D341Med (cell line): ENCODE data around the gene ZNF598.
A peak's percentile ranks its signal among the peaks of the same experiment; 100 is the strongest.

Source experiments
- DNase-seq: peaks from one replicate; pipeline ENCODE4 v3.0.0; 2012; ENCODE audit warnings: low spot score

Gene ZNF598

DNA sequence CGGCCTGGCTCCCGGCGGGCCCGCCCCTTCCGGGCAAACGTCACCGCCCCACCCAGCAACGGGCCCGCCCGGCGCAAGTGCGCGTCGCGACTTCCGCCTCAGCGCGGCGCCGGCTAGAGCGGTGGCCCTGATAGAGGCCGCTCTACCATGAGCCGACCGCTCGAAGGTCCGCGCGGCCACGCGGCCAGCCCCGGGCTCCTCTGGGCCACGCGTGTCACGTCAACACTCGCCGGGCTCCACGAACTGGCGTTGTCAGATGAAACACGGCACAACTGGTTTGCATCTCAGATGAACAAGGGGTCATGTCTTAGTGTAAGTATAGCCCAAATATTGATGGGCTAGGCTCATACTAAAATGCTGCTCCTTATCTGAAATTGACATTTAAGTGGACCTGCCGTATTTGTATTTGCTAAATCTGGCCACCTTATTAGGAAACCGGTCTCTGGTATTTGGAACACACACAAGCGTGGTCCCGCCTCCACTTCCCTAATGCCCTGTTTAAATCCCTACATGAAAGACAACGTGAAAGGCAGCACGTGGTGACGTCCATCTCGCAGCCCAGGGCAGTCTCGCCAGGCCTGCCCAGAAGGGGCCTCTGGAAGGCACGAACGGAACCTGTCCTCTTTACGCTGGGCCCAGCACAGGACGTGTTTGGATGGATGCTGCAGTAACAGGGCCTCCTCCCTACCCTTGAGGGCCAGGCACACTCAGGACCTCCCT is at the start of gene ZNF598:
ZNF598 (minus strand) TSS at position 31 of the 720 bp plus-strand sequence.
- peak; percentile 94 for DNase-seq

DNA sequence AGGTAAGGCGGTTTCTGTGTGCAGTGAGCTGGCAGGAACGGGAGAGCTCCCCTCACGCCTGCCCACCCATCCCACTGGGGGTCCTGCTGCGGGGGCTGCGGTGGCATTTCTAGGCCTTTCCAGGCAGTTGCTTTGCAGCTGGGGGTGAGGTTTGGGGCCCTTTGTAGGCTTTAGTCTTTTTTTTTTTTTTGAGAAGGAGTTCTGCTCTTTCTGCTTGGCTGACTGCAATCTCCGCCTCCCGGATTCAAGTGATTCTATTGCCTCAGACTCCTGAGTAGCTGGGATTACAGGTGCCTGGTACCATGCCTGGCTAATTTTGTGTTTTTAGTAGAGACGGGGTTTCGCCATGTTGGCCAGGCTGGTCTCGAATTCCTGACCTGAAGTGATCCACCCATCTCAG is 49.3 kb upstream of the ZNF598 start:
- DNase-seq = no peak

DNA sequence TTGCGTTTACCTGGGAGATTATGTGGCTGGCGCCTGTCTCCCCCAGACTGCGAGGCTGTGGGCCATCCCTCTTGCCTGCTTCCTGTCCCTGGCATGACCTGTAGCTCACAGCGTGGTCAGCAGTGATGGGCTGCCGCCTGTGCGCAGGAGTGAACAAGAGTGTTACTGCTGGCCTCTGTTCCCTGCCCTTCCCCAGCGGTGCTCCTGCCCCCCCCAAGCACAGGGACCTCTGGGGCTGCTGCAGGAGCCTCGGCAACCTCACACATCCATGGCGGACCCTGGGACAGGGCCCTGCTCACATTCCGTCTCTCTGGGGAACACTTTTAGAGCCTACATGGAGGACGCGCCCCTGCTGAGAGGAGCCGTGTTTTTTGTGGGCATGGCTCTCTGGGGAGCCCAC is 48.8 kb upstream of the ZNF598 start:
- no peak for DNase-seq

DNA sequence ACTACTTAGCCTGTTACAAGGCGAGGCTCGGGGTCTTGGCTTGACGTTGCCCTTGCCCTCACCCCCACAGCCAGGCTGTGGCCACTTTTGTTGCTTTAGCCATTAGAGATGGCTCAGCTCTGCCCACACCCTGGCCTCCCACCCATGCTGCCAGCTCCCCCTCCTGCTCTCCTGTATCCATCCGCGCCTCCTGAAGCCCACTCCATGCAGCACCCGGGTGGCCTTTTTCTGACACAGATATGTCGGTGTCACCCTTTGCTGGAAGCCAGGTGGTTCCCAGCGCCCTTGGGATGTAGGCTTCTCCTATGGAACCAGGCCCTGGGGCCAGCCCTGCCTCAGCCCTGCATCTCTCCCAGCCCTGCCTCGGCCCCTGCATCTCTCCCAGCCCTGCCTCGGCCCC is 47.8 kb upstream of the ZNF598 start:
- no peak for DNase-seq

DNA sequence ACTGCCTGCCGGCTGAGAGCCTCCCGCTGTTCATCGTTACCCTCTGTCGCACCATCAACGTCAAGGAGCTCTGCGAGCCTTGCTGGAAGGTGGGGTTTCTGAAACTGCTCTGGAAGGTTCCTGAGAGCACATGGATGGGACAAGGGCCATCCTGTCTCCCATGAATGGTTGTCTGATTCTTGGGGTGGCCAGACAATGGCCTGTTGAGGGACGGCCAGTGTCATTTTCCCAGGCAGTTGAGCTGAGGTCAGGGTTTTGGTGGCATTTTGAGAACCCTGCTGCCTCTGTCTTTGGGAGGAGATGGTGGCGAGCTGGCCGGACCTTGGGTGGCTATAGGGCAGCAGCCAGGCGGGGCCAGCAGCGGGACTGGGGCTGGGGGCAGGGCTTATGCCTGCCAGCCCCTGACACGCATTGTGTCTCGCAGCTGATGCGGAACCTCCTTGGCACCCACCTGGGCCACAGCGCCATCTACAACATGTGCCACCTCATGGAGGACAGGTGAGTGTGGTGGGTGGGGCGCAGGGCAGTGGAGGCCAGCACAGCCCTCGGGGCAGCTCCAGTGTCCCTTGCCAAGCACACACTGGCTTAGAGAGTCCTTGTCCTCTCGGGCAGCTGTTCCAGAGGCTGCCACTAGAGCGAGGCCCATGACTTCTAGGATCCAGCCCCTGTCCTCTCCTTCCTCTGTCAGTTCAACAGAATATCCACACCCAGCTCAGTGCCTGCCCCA is 47.2 kb upstream of the ZNF598 start:
- peak; percentile 62 for DNase-seq

DNA sequence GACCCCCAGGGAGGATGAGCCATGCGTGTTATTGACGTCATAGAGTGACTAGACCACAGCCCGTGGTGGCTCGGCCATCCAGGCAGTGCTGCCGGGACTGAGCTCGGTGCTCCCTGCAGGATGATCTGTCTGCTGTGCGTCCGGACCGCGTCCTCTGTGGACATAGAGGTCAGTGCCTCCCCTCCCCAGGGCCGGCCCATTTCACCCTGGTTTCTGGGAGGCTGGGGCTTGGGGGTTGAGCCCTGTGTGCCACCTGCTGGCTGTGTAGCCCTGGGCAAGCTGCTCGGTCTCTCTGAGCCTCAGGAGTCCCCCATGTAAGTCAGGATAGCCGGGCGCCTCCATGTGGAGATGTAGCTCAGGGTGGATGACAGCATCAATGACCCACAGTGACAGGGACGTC is 46.5 kb upstream of the ZNF598 start:
- DNase-seq = no peak

DNA sequence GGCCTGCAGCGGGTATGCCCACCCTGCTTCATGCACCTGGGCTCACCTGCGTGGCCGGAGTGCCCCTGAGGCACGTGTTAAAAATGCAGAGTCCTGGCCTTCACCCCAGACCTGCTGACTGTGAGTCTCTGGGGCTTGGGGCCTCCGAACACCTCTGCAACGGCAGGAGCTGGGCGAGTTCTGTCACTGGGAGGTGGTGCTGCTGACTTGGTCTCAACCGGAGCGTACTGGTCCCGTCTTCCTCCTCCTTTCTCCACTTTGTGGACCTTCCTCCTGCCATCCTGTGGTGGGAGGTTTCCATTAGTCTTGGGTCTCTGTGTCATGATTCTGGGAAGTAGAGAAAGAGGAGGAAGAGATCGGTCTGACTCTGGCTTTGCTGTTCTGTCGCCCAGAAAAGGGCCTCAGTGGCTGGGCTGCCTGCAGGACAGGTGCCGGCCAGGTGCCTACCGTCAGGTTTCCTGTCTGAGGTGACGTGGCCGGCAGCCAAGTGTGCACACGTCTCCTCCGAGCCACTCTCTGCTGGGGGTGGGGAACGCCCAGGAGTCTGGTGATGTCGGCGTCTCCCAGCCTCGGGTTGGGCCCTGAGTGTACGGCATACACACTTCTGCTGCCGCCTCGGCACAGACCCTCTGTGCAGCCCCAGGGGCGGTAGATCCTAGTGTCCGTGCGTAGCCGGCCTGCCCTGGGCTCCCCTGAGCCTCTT is 45.1 kb upstream of the ZNF598 start:
- no peak for DNase-seq

DNA sequence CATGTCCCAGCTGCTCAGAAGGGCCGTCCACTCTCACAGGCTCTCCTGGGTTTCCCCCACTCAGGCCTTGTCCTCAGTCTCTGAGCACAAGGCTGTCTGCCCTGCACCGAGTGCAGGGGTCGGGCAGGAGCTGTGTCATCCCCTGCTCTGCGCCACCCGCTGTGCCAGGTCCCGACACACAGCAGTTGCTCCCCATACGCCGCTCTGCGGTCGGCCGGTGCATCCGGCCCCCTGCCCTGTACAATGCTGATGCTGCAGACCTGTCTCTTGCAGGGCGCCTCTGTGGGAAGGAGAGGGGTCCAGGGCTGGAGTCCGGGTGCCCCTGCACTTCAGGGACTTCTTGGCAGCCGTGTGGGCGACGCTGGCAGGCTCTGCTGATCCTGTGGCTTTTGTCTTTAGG is 44.3 kb upstream of the ZNF598 start:
- DNase-seq = no peak

DNA sequence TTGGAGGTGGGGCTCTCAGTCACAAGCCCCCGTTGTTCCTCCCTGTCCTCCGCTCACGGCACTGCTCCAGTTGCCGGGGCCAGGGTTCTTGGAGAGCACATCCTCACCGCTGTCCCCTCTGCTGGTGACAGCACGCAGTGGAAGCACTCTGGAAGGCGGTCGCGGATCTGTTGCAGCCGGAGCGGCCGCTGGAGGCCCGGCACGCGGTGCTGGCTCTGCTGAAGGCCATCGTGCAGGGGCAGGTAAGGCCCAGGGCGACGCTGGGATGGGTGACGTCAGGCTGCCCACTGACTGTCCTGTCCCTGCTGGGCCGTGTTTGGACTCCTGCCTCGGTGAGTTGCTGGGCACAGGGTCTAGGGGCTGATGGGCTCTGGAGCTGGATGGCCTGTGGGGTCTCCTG is 43.6 kb upstream of the ZNF598 start:
- DNase-seq = no peak

DNA sequence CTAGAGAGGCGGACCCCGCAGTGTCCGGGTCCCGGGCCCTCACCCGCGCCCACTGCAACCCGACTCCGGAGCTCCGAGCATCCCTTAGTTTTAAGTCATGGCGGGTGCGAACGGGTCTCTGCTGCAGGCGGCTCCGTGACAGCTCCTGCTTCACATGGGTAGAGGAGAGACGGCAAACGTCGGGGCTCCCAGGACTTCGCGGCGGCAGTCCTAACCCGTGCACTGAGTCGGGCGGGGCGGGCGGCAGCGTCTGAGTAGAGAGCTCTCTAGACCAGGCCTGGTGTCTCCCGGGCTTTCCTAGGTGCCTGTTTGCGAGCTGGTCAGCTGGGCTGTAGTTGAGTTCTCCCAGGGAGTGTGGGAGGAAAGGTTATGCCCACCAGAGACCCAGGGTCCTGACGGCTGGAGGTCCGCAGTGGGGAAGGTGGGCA is 38.5 kb upstream of the ZNF598 start:
- no peak for DNase-seq

DNA sequence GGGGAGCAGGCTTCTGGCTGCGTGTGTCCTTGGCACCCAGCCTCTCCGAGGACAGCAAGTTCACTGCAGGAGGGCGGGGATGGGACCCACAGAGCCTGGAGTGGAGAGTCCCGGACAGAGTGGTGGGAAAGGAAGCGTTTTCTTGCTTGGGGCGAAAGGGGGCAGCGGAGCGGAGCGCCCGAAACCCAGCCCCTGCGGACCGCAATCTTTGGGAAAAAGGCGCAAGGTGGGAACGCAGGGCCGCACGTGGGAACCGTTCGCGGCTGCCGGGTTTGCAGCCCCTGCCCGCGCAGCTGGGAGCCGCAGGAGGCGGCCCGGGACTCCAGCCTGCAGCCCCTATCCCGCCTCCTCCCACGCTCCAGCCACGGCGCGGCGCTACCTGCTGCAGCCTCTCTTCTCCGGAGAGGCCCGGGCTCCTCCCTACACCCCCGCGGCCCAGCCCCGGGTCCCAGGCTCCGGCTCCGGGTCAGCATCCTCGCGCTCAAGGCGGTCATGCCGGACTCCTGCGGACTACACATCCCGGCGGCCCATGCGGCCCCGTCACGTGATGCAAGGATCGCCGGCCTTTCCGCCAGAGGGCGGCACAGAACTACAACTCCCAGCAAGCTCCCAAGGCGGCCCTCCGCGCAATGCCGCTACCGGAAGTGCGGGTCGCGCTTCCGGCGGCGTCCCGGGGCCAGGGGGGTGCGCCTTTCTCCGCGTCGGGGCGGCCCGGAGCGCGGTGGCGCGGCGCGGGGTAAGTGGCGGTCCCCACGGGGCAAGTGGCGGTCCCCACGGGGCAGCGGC is 37.9 kb upstream of the ZNF598 start, which contains the start of the genes NTHL1 and TSC2:
NTHL1 (minus strand) TSS at position 505 of the 786 bp plus-strand sequence; CDS start at position 494, 11 bp downstream.
TSC2 (plus strand) TSS at position 656 of the 786 bp plus-strand sequence. CDS start 631 bp downstream, outside the sequence.
- peak; percentile 97 for DNase-seq

DNA sequence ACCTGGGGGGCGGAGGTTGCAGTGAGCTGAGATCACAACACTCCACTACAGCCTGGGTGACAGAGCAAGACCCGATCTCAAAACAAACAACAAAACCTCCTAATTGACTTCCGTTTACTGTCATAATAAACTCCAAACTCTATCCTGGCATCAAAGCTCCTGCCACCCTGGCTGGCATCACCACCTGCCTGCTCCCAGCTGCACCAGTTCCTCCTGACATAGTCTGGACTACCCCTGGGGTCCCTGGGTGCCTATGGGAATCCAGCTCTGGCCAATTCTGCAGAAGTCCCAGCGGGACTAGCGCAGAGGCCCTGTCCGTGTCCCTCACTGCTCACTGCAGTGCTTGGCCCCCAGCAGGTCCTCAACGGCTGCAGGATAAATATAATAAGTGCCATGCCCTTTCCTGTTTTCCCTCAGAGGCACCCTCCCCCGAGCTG is 37.3 kb upstream of the ZNF598 start:
- DNase-seq = no peak

DNA sequence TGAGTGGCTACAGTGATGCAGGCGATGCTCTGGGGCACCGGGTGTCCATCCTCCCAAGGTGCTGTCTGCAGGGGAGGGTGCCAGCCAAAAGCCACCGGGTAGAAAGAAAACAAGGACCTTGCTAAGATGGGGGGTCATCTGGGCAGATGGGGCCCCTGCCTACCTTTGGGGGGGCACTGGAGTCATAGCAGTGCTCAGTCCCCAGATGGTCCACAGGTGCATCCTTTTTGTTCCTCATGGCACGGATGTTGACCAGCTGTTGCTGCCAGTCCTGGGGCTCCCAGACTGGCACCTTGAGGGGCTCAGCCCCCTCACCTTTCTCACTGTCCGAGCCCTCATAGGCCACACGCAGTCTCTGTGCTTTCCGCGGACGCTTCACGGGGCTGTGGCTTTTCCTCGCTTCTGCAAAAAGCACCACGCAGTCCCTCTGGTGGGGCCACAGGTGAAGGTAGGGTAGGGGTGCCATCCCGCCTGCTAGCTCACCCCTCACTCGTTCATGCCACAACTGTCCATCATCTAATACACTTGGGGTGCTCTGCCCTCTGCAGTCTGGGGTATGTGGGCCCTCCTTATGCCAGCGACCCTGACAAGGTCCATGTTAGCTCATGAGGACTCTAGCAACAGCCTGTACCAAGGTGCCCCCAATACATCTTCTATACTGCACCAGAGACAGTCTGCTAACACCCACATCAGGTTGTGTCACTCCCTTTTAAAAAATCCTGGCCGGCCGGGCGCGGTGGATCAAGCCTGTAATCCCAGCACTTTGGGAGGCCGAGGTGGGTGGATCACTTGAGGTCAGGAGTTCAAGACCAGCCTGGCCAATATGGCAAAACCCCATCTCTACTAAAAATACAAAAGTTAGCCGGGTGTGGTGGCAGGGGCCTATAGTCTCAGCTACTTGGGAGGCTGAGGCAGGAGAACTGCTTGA is 36.6 kb upstream of the ZNF598 start:
- no peak for DNase-seq

DNA sequence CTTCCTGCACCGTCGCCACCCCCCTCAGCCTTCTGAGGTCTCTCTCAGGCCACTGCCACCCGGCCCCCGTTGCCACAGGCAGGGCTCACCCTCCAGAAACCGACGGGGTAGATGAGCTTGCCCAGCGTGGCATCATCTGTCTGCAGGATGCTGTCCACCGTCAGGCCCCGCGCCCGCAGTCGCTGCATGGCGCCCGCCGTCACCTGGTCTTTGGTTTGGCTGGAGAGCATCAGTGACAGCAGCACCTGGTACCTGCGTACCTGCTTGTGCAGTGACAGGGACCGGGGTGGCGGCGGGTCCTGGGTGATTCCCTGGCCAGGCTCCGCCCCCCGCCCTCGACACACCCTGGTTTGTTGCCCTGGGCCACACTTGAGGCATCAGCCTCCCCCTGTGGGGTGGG is 34.9 kb upstream of the ZNF598 start:
- DNase-seq = no peak

DNA sequence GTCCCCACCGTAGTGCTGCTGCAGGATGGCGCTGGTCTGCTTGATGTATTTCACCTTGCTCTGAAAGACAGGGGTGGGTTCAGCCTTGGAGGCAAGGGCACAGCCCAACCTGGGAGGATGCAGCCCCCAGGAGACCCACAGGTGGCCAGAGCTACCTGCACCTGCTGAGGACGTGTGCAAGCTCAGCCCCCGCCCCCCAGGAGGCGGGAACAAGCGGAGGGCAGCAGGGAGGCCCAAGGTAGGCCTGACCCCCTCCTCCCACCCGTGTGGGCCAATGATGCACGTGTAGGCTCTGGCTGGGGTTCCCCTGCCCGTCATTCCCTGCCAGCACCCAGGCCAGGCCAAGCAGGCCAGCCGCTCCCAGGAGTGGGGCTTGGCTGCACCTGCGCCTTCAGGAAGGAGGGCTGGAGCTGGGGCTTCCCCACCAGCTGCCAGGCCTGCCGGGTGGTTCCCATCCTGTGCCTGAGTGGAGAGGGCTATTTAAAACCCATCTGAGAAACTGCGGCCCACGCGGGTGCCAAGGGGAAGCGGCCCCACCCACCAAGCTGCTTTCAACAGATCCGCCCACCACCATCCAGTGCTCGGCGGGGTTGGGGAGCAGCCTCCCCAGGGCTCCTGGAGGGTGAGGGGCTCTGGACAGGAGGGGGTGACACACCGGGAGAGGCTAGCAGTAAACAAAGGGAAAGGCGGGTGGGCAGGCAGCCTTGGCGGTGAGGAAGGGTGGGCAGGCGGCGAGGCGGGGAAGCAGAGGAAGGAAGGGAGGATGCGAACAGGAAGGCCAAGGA is 34.2 kb upstream of the ZNF598 start:
- DNase-seq = no peak

DNA sequence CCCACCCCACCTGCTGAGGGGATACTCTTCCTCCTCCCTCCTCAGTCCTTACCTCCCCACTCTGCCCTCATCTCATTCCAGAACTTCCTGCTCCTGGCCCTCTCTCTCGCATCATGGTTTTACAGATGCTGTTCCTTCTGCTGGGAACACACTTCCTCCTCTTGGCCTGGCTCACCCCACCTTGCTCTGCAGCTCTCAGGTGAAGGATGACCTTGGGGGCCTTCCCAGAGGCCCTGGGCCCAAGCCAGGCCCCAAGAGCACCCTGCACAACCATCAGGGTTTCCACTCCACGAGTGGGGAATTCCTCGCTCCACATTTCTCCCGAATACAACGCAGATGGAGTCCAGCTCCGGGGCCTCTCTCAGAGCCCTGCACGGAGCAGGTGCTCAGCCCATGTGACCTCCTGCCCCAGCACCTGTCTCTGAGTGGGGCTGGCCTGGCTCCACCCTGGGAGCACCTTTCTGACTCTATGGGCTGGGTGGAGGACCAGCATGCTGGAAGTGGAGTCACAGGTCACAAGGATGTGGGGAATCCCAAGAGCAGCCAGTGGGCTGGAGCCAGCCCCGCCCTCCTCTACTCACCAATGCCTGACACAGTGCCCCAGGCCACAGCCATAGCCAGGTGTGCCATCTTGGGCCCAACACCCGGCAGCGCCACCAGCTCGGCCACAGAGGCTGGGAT is 33.5 kb upstream of the ZNF598 start:
- no peak for DNase-seq

DNA sequence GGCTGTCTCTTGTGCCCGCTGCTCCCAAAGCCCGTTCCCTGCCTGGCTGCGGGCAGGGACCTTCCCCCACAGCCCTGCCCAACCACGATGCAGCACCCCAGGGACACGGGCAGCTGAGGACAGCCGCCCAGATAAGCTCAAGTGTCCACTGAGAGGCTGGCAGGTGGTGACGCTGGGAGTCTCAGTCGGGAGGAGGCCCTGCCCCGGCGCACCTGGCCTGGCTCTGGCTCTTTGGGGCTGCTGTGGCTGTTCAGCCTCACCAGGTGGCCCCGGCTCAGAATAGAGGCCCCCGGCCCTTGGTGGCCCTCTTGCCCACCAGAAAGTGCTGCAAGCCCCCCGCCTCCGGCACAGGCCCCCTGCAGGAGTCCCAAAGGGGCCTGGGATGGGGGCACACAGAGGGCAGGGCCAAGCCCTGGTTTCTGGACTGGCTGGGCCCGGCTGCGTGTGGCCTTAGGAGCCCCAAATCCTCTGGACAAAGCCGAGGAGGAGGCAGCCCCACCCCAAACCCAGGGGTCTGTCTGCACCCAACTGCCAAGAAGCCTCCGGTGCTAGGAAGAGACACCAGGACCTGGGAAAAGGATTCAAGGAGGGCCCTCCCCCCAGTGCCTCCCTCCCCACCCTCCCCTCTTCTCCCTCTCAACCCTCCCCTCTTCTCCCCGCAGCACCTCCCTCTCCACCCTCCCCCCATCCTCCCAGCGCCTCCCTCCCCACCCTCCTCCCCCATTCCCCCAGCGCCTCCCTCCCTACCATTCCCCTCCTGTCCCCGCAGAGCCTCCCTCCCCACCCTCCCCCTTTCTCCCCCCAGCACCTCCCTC is 32.8 kb upstream of the ZNF598 start:
- no peak for DNase-seq

DNA sequence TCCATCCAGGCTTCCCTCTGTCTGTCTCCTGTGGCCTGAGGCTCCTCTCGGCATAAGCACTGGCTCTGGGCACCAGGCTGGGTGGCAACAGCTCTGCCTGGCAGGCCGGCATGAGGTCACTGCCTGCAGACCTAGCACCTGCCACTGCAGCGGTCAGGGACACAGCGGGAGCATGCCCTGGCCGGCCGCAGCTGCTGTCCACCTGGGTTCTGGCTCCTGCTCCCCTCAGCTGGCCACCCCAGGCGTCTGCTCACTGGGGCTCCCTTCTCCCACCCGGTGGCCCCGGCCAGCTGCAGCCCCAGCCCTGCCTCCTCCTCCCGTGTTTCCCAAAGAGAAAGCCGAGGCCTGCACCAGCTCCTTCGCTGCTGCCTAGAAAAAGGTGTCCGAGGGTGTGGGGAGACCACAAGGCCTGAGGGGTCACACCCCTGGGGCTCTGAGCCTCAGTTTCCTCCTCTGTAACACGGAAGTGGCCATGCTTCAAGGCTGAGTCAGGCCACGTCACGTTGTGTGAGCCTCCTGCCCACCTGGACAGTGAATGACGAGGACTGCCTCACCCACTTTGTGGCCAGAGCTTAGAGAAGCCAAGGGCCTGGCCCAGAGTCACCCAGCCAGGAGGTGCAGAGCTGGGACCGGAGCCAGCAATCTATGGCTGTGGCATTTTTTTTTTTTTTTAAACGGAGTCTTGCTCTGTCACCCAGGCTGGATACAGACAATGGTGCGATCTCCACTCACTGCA is 31.3 kb upstream of the ZNF598 start:
- DNase-seq = no peak
